K562 (cell line): ENCODE data around the gene MYL12B. TPM values are rescaled to one million over a fixed set of nuclear protein-coding genes. Genes with fewer than 3 reads are reported as not detected.
A peak's percentile ranks its signal among the peaks of the same experiment; 100 is the strongest.

Source experiments
- CHCHD3 ChIP-seq: fragments of 250-450 bp; sonication (Bioruptor Pico); IDR thresholded peaks from 2 replicates; pipeline ENCODE4 v2.1.2; 2022; ENCODE audit warnings: mild to moderate bottlenecking
- GATAD2A ChIP-seq: fragments of 450-650 bp; IDR thresholded peaks from 2 replicates; pipeline ENCODE4 v1.6.1; 2017
- GATAD2B ChIP-seq: fragments of 450-650 bp; IDR thresholded peaks from 2 replicates; pipeline ENCODE4 v1.6.1; 2017; ENCODE audit warnings: mild to moderate bottlenecking, borderline replicate concordance
- GTF2F1 ChIP-seq: IDR thresholded peaks from 2 replicates; pipeline ENCODE4 v1.6.1; 2011; ENCODE audit warnings: low read depth, low read length, improper control_type of control experiment
- HMGN3 ChIP-seq: IDR thresholded peaks from 2 replicates; pipeline ENCODE4 v1.6.1; 2011; ENCODE audit warnings: borderline replicate concordance, low read depth, mild to moderate bottlenecking, mixed read lengths, low read length; ENCODE audit not compliant: insufficient read length; ENCODE audit errors: extremely low read depth
- MAFF ChIP-seq: IDR thresholded peaks from 2 replicates; pipeline ENCODE4 v1.6.1; 2012; ENCODE audit warnings: low read length, improper control_type of control experiment
- SRSF7 ChIP-seq: fragments of 200-400 bp; formaldehyde crosslinking; optimal IDR thresholded peaks from 2 replicates; pipeline ENCODE3; 2017; ENCODE audit warnings: mild to moderate bottlenecking, low read depth, low read length
- STAT5B ChIP-seq: fragments of 250-450 bp; sonication (Bioruptor Pico); IDR thresholded peaks from 2 replicates; pipeline ENCODE4 v1.8.0; 2021; ENCODE audit warnings: mild to moderate bottlenecking, inconsistent platforms
- SUPT5H ChIP-seq: fragments of 450-650 bp; IDR thresholded peaks from 2 replicates; pipeline ENCODE4 v1.6.1; 2016
- TFAM ChIP-seq: fragments of 250-450 bp; sonication (Bioruptor Pico); conservative IDR thresholded peaks from 2 replicates; pipeline ENCODE4 v1.5.0; 2021; ENCODE audit warnings: mild to moderate bottlenecking, moderate library complexity
- THRB ChIP-seq: fragments of 450-650 bp; formaldehyde crosslinking; conservative IDR thresholded peaks from 2 replicates; pipeline ENCODE4 v1.4.0; 2022; ENCODE audit warnings: mild to moderate bottlenecking, missing genetic modification characterization
- TOE1 ChIP-seq, 2 experiments: fragments of 450-650 bp in 1 of 2; sonication (generic) in 1 of 2; formaldehyde crosslinking in 1 of 2; IDR thresholded peaks; 2 replicates each; pipeline versions ENCODE4 v1.7.1 to v1.8.0; 2016 to 2022; ENCODE audit warnings: borderline replicate concordance in 2 of 2, mild to moderate bottlenecking in 2 of 2, antibody characterized with exemption in 1 of 2, inconsistent platforms in 1 of 2, low read depth in 1 of 2, missing genetic modification reagents in 1 of 2, moderate library complexity in 1 of 2
- ZBTB8A ChIP-seq: fragments of 450-650 bp; IDR thresholded peaks from 2 replicates; pipeline ENCODE4 v1.6.1; 2018; ENCODE audit warnings: mild to moderate bottlenecking, moderate library complexity; ENCODE audit not compliant: partially characterized antibody
- ZNF224 ChIP-seq: sonication (generic); formaldehyde crosslinking; IDR thresholded peaks from 2 replicates; pipeline ENCODE4 v1.8.0; 2022; ENCODE audit warnings: mild to moderate bottlenecking, missing genetic modification reagents
- ZNF311 ChIP-seq: fragments of 250-450 bp; sonication (Bioruptor Pico); IDR thresholded peaks from 2 replicates; pipeline ENCODE4 v1.4.0; 2020; ENCODE audit warnings: mild to moderate bottlenecking, moderate library complexity
- ZNF395 ChIP-seq: fragments of 200-800 bp; sonication (Bioruptor generic); IDR thresholded peaks from 2 replicates; pipeline ENCODE4 v1.6.1; 2017; ENCODE audit warnings: missing genetic modification characterization, missing compliant biosample characterization
- ZNF740 ChIP-seq, 3 experiments: fragments of 200-800 bp in 1 of 3; sonication (Bioruptor generic) in 1 of 3; sonication (generic) in 1 of 3; formaldehyde crosslinking in 1 of 3; IDR thresholded peaks; 2 replicates each; pipeline versions ENCODE4 v1.6.1 to v1.8.0; 2016 to 2022; ENCODE audit warnings: mild to moderate bottlenecking in 2 of 3, missing compliant biosample characterization in 2 of 3, missing genetic modification characterization in 2 of 3, missing genetic modification reagents in 1 of 3
- ZSCAN29 ChIP-seq: fragments of 450-650 bp; IDR thresholded peaks from 2 replicates; pipeline ENCODE4 v1.6.1; 2017
- polyA plus RNA-seq, 8 experiments: library from polyadenylated mRNA; depleted of rRNA in 4 of 8; stranded (reverse) in 5 of 8; unstranded in 3 of 8; fragments of >200 nt; fragmentation: Nextera tagmentation in 2 of 8; fragmentation: Illumina TruSeq in 1 of 8; extraction: Ambion mirVana in 2 of 8; extraction: Trizol in 1 of 8; gene quantifications; 2 replicates each; pipeline versions ENCODE4 v1.2.1 to v1.2.3, GENCODE V29; 2011 to 2014; ENCODE audit warnings: inconsistent platforms in 1 of 8, missing spikeins in 1 of 8
- total RNA-seq, 7 experiments: library from RNA; depleted of rRNA in 6 of 7; stranded (reverse); fragments of >200 nt in 6 of 7; fragmentation: Illumina TruSeq in 2 of 7; extraction: Trizol in 2 of 7; gene quantifications; 2 replicates each; pipeline versions ENCODE4 v1.2.1 to v1.2.3, GENCODE V29; 2011 to 2021; ENCODE audit warnings: low replicate concordance in 1 of 7
- TF ChIP-seq, protein P1 (sequence below): fragments of 250-450 bp; sonication (Bioruptor Pico); IDR thresholded peaks from 2 replicates; pipeline ENCODE4 v1.5.0; 2022; ENCODE audit warnings: mild to moderate bottlenecking
- TF ChIP-seq, protein P2 (sequence below): sonication (generic); IDR thresholded peaks from 2 replicates; pipeline ENCODE4 v1.6.1; 2016

MYL12B gene
- total and polyA plus RNA-seq, 9 of the 15 experiments (the other 6 are each of a cell fraction or from before 2014, with no cell fraction given): 220 to 995 (median 463) TPM

- TF ChIP-seq STAT5B (no peak), SRSF7 (no peak), GATAD2A (no peak), TOE1 (IDR thresholded peaks at IDR 0.05; ENCODE audit: borderline replicate concordance) (no peak), TOE1 (CRISPR knock-in tag; IDR thresholded peaks at IDR 0.05; ENCODE audit: borderline replicate concordance, low read depth) (no peak), ZBTB8A (no peak), GATAD2B (no peak), THRB (CRISPR knock-in tag) (peak; percentile 94), ZNF311 (CRISPR knock-in tag) (0 out of 2 replicates have a peak, but pooled peaks have one; percentile 15), ZSCAN29 (0 out of 2 replicates have a peak, but pooled peaks have one; percentile 20), ZNF224 (no peak; the same call in 1 of the 2 replicates), HMGN3 (peak; percentile 95), CHCHD3 (CRISPR knock-in tag) (0 out of 2 replicates have a peak, but pooled peaks have one; percentile 50), TFAM (CRISPR knock-in tag) (no peak), ZNF395 (CRISPR knock-in tag) (no peak), SUPT5H (peak; percentile 98), ZNF740 (CRISPR knock-in tag; IDR thresholded peaks at IDR 0.05) (no peak), ZNF740 (tag; IDR thresholded peaks at IDR 0.05) (no peak), MAFF (peak; percentile 79), GTF2F1 (peak; percentile 29; the same call in 1 of the 2 replicates)
- TF ChIP-seq, protein P1, sequence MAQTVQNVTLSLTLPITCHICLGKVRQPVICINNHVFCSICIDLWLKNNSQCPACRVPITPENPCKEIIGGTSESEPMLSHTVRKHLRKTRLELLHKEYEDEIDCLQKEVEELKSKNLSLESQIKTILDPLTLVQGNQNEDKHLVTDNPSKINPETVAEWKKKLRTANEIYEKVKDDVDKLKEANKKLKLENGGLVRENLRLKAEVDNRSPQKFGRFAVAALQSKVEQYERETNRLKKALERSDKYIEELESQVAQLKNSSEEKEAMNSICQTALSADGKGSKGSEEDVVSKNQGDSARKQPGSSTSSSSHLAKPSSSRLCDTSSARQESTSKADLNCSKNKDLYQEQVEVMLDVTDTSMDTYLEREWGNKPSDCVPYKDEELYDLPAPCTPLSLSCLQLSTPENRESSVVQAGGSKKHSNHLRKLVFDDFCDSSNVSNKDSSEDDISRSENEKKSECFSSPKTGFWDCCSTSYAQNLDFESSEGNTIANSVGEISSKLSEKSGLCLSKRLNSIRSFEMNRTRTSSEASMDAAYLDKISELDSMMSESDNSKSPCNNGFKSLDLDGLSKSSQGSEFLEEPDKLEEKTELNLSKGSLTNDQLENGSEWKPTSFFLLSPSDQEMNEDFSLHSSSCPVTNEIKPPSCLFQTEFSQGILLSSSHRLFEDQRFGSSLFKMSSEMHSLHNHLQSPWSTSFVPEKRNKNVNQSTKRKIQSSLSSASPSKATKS (CRISPR knock-in tag): 0 out of 2 replicates have a peak, but pooled peaks have one; percentile 59
- TF ChIP-seq, protein P2, sequence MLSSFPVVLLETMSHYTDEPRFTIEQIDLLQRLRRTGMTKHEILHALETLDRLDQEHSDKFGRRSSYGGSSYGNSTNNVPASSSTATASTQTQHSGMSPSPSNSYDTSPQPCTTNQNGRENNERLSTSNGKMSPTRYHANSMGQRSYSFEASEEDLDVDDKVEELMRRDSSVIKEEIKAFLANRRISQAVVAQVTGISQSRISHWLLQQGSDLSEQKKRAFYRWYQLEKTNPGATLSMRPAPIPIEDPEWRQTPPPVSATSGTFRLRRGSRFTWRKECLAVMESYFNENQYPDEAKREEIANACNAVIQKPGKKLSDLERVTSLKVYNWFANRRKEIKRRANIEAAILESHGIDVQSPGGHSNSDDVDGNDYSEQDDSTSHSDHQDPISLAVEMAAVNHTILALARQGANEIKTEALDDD: no peak; the same call in 1 of the 2 replicates
Observed at GRCh38 chr18:3247240-3248061, 14.5 kb upstream of the MYL12B start, which contains the start of gene MYL12A (continued).
